Vagina (tissue), 2 donors: ENCODE results near the gene PTPRN2. TPM values are rescaled to one million over a fixed set of nuclear protein-coding genes. Genes with fewer than 3 reads are reported as not detected.

ENCODE experiments used
- DNase-seq, 2 donors: peaks; one replicate each; pipeline ENCODE4 v3.0.0-alpha.2; 2017; ENCODE audit errors: extremely low spot score in 2 of 2
- H3K27ac ChIP-seq: fragments of 200-600 bp; sonication (generic); one replicate; pipeline ENCODE4 v1.5.1; 2019
- H3K27me3 ChIP-seq: fragments of 200-600 bp; sonication (generic); one replicate; pipeline ENCODE4 v1.5.1; 2019
- H3K36me3 ChIP-seq, 2 donors: fragments of 200-600 bp; sonication (generic); one replicate each; pipeline ENCODE4 v1.5.1; 2017 to 2019
- H3K4me1 ChIP-seq: fragments of 200-600 bp; sonication (generic); one replicate; pipeline ENCODE4 v1.5.1; 2019
- H3K4me3 ChIP-seq, 2 donors: fragments of 200-600 bp; sonication (generic); 1 replicate in 1 of 2; 2 replicates in 1 of 2; pipeline ENCODE4 v1.5.1; 2016 to 2019
- H3K9me3 ChIP-seq: fragments of 200-600 bp; sonication (generic); one replicate; pipeline ENCODE4 v1.5.1; 2019
- CTCF ChIP-seq, 3 experiments: fragments of 450-650 bp in 2 of 3; fragments of 200-600 bp in 1 of 3; sonication (generic) in 1 of 3; IDR thresholded peaks; one replicate each; pipeline ENCODE4 v1.5.1; 2017 to 2019; ENCODE audit warnings: antibody characterized with exemption in 3 of 3, mild to moderate bottlenecking in 2 of 3, moderate library complexity in 2 of 3
- POLR2A ChIP-seq, 2 donors: fragments of 450-650 bp; IDR thresholded peaks; one replicate each; pipeline ENCODE4 v1.6.1; 2017; ENCODE audit warnings: antibody characterized with exemption in 2 of 2, mild to moderate bottlenecking in 2 of 2, moderate library complexity in 2 of 2
- POLR2AphosphoS5 ChIP-seq, 2 donors: sonication (generic); formaldehyde crosslinking; IDR thresholded peaks; one replicate each; pipeline ENCODE4 v1.9.0; 2017; ENCODE audit warnings: antibody characterized with exemption in 2 of 2, mild to moderate bottlenecking in 2 of 2, low read depth in 1 of 2; ENCODE audit not compliant: insufficient read depth in 1 of 2
- intact Hi-C: fragments of 100-400 bp; cut with DNase I; formaldehyde crosslinking; loops from one replicate; pipeline ENCODE4 v1.15.1; 2023
- total RNA-seq: library from RNA; depleted of rRNA; stranded (reverse); fragments of >200 nt; gene quantifications from one replicate; pipeline ENCODE4 v1.2.3, GENCODE V29; 2016

Gene PTPRN2
- total RNA-seq, 1 donor from 2014 or later = 7.4 TPM

- H3K4me3 ChIP-seq = no peak overlapping the region
- no peaks in the 10 kb centered on the region for H3K36me3 ChIP-seq
- H3K27me3 ChIP-seq = peaks cover 7% of the 10 kb centered on the region
- DNase-seq = no peak
- no peaks in the 10 kb centered on the region for H3K9me3 ChIP-seq
- H3K27ac ChIP-seq = no peak overlapping the region
- TF ChIP-seq POLR2AphosphoS5 (IDR thresholded peaks at IDR 0.05; ENCODE audit: insufficient read depth in 1 of 2, low read depth in 1 of 2) (no peak), CTCF (IDR thresholded peaks at IDR 0.05) (no peak), POLR2A (IDR thresholded peaks at IDR 0.05) (no peak)
- no peaks in the 10 kb centered on the region for H3K4me1 ChIP-seq
- intact Hi-C loops = no loop called here
Measured at GRCh38 chr7:158567153-158567603, 20.4 kb downstream of the PTPRN2 start.

- Histone ChIP-seq H3K9me3 (no peaks in the 10 kb centered on the region), H3K27me3 (peaks cover 7% of the 10 kb centered on the region), H3K4me1 (no peaks in the 10 kb centered on the region), H3K4me3 (no peak overlapping the region), H3K36me3 (no peaks in the 10 kb centered on the region), H3K27ac (no peak overlapping the region)
- intact Hi-C loops = no loop called here
- TF ChIP-seq POLR2AphosphoS5 (IDR thresholded peaks at IDR 0.05; ENCODE audit: insufficient read depth in 1 of 2, low read depth in 1 of 2) = no peak
- no peak for TF ChIP-seq POLR2A (IDR thresholded peaks at IDR 0.05)
- no peak for TF ChIP-seq CTCF (IDR thresholded peaks at IDR 0.05)
- no peak for DNase-seq
Measured at GRCh38 chr7:158564663-158565035, 23.0 kb downstream of the PTPRN2 start.

GRCh38 chr7:158563911-158564662 lies 23.5 kb downstream of the PTPRN2 start:
- intact Hi-C loops = no loop called here
- H3K36me3 ChIP-seq = no peaks in the 10 kb centered on the region
- TF ChIP-seq CTCF (IDR thresholded peaks at IDR 0.05) (no peak), POLR2AphosphoS5 (IDR thresholded peaks at IDR 0.05; ENCODE audit: insufficient read depth in 1 of 2, low read depth in 1 of 2) (no peak), POLR2A (IDR thresholded peaks at IDR 0.05) (no peak)
- peaks cover 3% of the 10 kb centered on the region for H3K27me3 ChIP-seq
- no peaks in the 10 kb centered on the region for H3K9me3 ChIP-seq
- H3K4me3 ChIP-seq = no peak overlapping the region
- DNase-seq = no peak
- no peaks in the 10 kb centered on the region for H3K4me1 ChIP-seq
- H3K27ac ChIP-seq = no peak overlapping the region

GRCh38 chr7:158563051-158563450 lies 24.6 kb downstream of the PTPRN2 start:
- Histone ChIP-seq H3K27ac (no peak overlapping the region), H3K9me3 (no peaks in the 10 kb centered on the region), H3K27me3 (no peaks in the 10 kb centered on the region), H3K4me1 (no peaks in the 10 kb centered on the region), H3K36me3 (no peaks in the 10 kb centered on the region), H3K4me3 (no peak overlapping the region)
- TF ChIP-seq POLR2AphosphoS5 (IDR thresholded peaks at IDR 0.05; ENCODE audit: insufficient read depth in 1 of 2, low read depth in 1 of 2) = no peak
- no peak for TF ChIP-seq CTCF (IDR thresholded peaks at IDR 0.05)
- no peak for TF ChIP-seq POLR2A (IDR thresholded peaks at IDR 0.05)
- intact Hi-C loops = no loop called here
- DNase-seq = no peak

GRCh38 chr7:158562517-158562916 lies 25.1 kb downstream of the PTPRN2 start:
- DNase-seq = no peak
- Histone ChIP-seq H3K4me3 (no peak overlapping the region), H3K9me3 (no peaks in the 10 kb centered on the region), H3K27me3 (no peaks in the 10 kb centered on the region), H3K4me1 (no peaks in the 10 kb centered on the region), H3K36me3 (no peaks in the 10 kb centered on the region), H3K27ac (no peak overlapping the region)
- intact Hi-C loops = no loop called here
- TF ChIP-seq POLR2AphosphoS5 (IDR thresholded peaks at IDR 0.05; ENCODE audit: insufficient read depth in 1 of 2, low read depth in 1 of 2) = no peak
- no peak for TF ChIP-seq POLR2A (IDR thresholded peaks at IDR 0.05)
- TF ChIP-seq CTCF (IDR thresholded peaks at IDR 0.05) = no peak
